Measurements from ENCODE around the gene TPCN1.

Gene TPCN1

GRCh38 chr12:113190761-113191160 is 30.5 kb upstream of the TPCN1 start:
- Histone ChIP-seq H3K27me3 (ENCODE audit: low read length) (no peaks in the 10 kb centered on the region), H3K9ac (ENCODE audit: low read length) (no peak overlapping the region), H3K36me3 (ENCODE audit: low read length) (0 out of 2 replicates have a peak, but pooled peaks cover 5% of the 10 kb centered on the region), H4K20me1 (ENCODE audit: low read depth, low read length) (no peaks in the 10 kb centered on the region), H3K4me3 (ENCODE audit: insufficient read depth, low read length, poor library complexity, severe bottlenecking) (no peak overlapping the region), H3K9me2 (replicated peaks; ENCODE audit: insufficient read depth, low read length) (no peaks in the 10 kb centered on the region), H3F3A (ENCODE audit: insufficient read depth) (peaks cover 11% of the 10 kb centered on the region; the same call in 1 of the 2 replicates), H2AFZ (ENCODE audit: low read depth, low read length, severe bottlenecking) (no peak overlapping the region), H3K9me3 (ENCODE audit: insufficient read depth, low read length) (no peaks in the 10 kb centered on the region), H3K27ac (ENCODE audit: low read depth, low read length) (no peak overlapping the region; the same call in 1 of the 2 replicates), H3K4me2 (ENCODE audit: low read depth, low read length, poor library complexity, severe bottlenecking) (no peak overlapping the region), H3K79me2 (ENCODE audit: insufficient read depth, low read length) (peaks cover 37% of the 10 kb centered on the region)
- TF ChIP-seq EZH2phosphoT487 (conservative IDR thresholded peaks at IDR 0.05; ENCODE audit: low read length) = no peak
- TF ChIP-seq, protein P1, sequence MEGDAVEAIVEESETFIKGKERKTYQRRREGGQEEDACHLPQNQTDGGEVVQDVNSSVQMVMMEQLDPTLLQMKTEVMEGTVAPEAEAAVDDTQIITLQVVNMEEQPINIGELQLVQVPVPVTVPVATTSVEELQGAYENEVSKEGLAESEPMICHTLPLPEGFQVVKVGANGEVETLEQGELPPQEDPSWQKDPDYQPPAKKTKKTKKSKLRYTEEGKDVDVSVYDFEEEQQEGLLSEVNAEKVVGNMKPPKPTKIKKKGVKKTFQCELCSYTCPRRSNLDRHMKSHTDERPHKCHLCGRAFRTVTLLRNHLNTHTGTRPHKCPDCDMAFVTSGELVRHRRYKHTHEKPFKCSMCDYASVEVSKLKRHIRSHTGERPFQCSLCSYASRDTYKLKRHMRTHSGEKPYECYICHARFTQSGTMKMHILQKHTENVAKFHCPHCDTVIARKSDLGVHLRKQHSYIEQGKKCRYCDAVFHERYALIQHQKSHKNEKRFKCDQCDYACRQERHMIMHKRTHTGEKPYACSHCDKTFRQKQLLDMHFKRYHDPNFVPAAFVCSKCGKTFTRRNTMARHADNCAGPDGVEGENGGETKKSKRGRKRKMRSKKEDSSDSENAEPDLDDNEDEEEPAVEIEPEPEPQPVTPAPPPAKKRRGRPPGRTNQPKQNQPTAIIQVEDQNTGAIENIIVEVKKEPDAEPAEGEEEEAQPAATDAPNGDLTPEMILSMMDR (IDR thresholded peaks at IDR 0.05; ENCODE audit: insufficient read depth, low read length, poor library complexity, severe bottlenecking) = no peak

GRCh38 chr12:113191227-113191626 is 30.0 kb upstream of the TPCN1 start:
- Histone ChIP-seq H3F3A (ENCODE audit: insufficient read depth) (peaks cover 8% of the 10 kb centered on the region; the same call in 1 of the 2 replicates), H3K27me3 (ENCODE audit: low read length) (no peaks in the 10 kb centered on the region), H3K4me2 (ENCODE audit: low read depth, low read length, poor library complexity, severe bottlenecking) (no peak overlapping the region), H3K79me2 (ENCODE audit: insufficient read depth, low read length) (peaks cover 33% of the 10 kb centered on the region), H3K4me3 (ENCODE audit: insufficient read depth, low read length, poor library complexity, severe bottlenecking) (no peak overlapping the region), H3K9me2 (replicated peaks; ENCODE audit: insufficient read depth, low read length) (no peaks in the 10 kb centered on the region), H3K9ac (ENCODE audit: low read length) (no peak overlapping the region), H3K9me3 (ENCODE audit: insufficient read depth, low read length) (no peaks in the 10 kb centered on the region), H2AFZ (ENCODE audit: low read depth, low read length, severe bottlenecking) (no peak overlapping the region), H3K27ac (ENCODE audit: low read depth, low read length) (no peak overlapping the region), H4K20me1 (ENCODE audit: low read depth, low read length) (no peaks in the 10 kb centered on the region), H3K36me3 (ENCODE audit: low read length) (0 out of 2 replicates have a peak, but pooled peaks cover 5% of the 10 kb centered on the region)
- TF ChIP-seq, protein P1 (IDR thresholded peaks at IDR 0.05; ENCODE audit: insufficient read depth, low read length, poor library complexity, severe bottlenecking) = no peak
- TF ChIP-seq EZH2phosphoT487 (conservative IDR thresholded peaks at IDR 0.05; ENCODE audit: low read length) = no peak

GRCh38 chr12:113194971-113195391 is 26.3 kb upstream of the TPCN1 start:
- Histone ChIP-seq H3K27ac (ENCODE audit: low read depth, low read length) (no peak overlapping the region), H3K9me2 (replicated peaks; ENCODE audit: insufficient read depth, low read length) (no peaks in the 10 kb centered on the region), H3K36me3 (ENCODE audit: low read length) (no peaks in the 10 kb centered on the region), H3K27me3 (ENCODE audit: low read length) (no peaks in the 10 kb centered on the region), H3K4me2 (ENCODE audit: low read depth, low read length, poor library complexity, severe bottlenecking) (no peak overlapping the region), H2AFZ (ENCODE audit: low read depth, low read length, severe bottlenecking) (no peak overlapping the region), H3F3A (ENCODE audit: insufficient read depth) (peaks cover 8% of the 10 kb centered on the region; the same call in 1 of the 2 replicates), H4K20me1 (ENCODE audit: low read depth, low read length) (no peaks in the 10 kb centered on the region), H3K4me3 (ENCODE audit: insufficient read depth, low read length, poor library complexity, severe bottlenecking) (no peak overlapping the region), H3K79me2 (ENCODE audit: insufficient read depth, low read length) (peaks cover 6% of the 10 kb centered on the region; the same call in 1 of the 2 replicates), H3K9ac (ENCODE audit: low read length) (no peak overlapping the region), H3K9me3 (ENCODE audit: insufficient read depth, low read length) (no peaks in the 10 kb centered on the region)
- TF ChIP-seq EZH2phosphoT487 (conservative IDR thresholded peaks at IDR 0.05; ENCODE audit: low read length) = no peak
- TF ChIP-seq, protein P1 (IDR thresholded peaks at IDR 0.05; ENCODE audit: insufficient read depth, low read length, poor library complexity, severe bottlenecking) = no peak
